PC-3 (cell line): ENCODE data around the gene FPR3. TPM values are rescaled to one million over a fixed set of nuclear protein-coding genes. Genes with fewer than 3 reads are reported as not detected.

Source experiments
- ATAC-seq: fragments of 200-7000 bp; cut with Tn5 transposase; 2 replicates; pipeline ENCODE4 v1.9.1; 2020; ENCODE audit warnings: mild to moderate bottlenecking, moderate library complexity
- BruUV-seq: library from RNA; stranded (reverse); fragments of 400-500 nt; replicated peaks from 2 replicates; lab custom pipeline; 2021; lab: Mats Ljungman, UMichigan
- CTCF ChIA-PET: fragments of 300-600 bp; sonication (Branson Sonifier 250); formaldehyde crosslinking; loops from one replicate; lab custom pipeline; 2022; ENCODE audit warnings: antibody characterized with exemption; lab: Charles Lee
- POLR2A ChIA-PET: fragments of 300-600 bp; sonication (Branson Sonifier 250); formaldehyde crosslinking; loops from one replicate; lab custom pipeline; 2022; ENCODE audit warnings: antibody characterized with exemption; ENCODE audit not compliant: unreplicated experiment; lab: Charles Lee
- DNase-seq: peaks from one replicate; pipeline ENCODE4 v3.0.0-alpha.2; 2015
- H2AFZ ChIP-seq: fragments of 300-600 bp; sonication (generic); 2 replicates; pipeline ENCODE4 v1.6.0; 2016; ENCODE audit warnings: antibody characterized with exemption, low read length
- H3F3A ChIP-seq: fragments of 300-600 bp; sonication (generic); one replicate; pipeline ENCODE4 v1.6.0; 2017; ENCODE audit warnings: antibody characterized with exemption, low read length, control low read depth, mild to moderate bottlenecking; ENCODE audit not compliant: unreplicated experiment
- H3K27ac ChIP-seq: fragments of 300-600 bp; sonication (generic); 2 replicates; pipeline ENCODE4 v1.5.1; 2016; ENCODE audit warnings: mild to moderate bottlenecking, low read length
- H3K27me3 ChIP-seq: fragments of 300-600 bp; sonication (generic); 2 replicates; pipeline ENCODE4 v1.6.1; 2016; ENCODE audit warnings: low read length, mixed read lengths
- H3K36me3 ChIP-seq: fragments of 300-600 bp; sonication (generic); 2 replicates; pipeline ENCODE4 v1.6.1; 2016; ENCODE audit warnings: low read depth, mixed run types, low read length, mixed read lengths
- H3K4me1 ChIP-seq: fragments of 300-600 bp; sonication (generic); 2 replicates; pipeline ENCODE4 v1.5.1; 2016; ENCODE audit warnings: low read length; ENCODE audit not compliant: insufficient read depth
- H3K4me2 ChIP-seq: fragments of 300-600 bp; sonication (generic); 2 replicates; pipeline ENCODE4 v1.6.0; 2016; ENCODE audit warnings: low read length
- H3K4me3 ChIP-seq: fragments of 300-600 bp; sonication (generic); 2 replicates; pipeline ENCODE4 v1.5.1; 2016; ENCODE audit warnings: mild to moderate bottlenecking, low read length, mixed read lengths
- H3K79me2 ChIP-seq: fragments of 300-600 bp; sonication (generic); 2 replicates; pipeline ENCODE4 v1.6.1; 2017; ENCODE audit warnings: low read length, mixed read lengths
- H3K9ac ChIP-seq: fragments of 300-600 bp; sonication (generic); 2 replicates; pipeline ENCODE4 v1.6.0; 2016; ENCODE audit warnings: mild to moderate bottlenecking, low read length
- H3K9me2 ChIP-seq: fragments of 300-600 bp; sonication (generic); replicated peaks from 2 replicates; pipeline ENCODE4 v1.6.1; 2016; ENCODE audit warnings: mixed run types, low read length, mixed read lengths
- H3K9me3 ChIP-seq: fragments of 300-600 bp; sonication (generic); 2 replicates; pipeline ENCODE4 v1.6.1; 2016; ENCODE audit warnings: low read length, mixed read lengths
- H4K20me1 ChIP-seq: fragments of 300-600 bp; sonication (generic); 2 replicates; pipeline ENCODE4 v1.6.1; 2016; ENCODE audit warnings: low read length, mixed read lengths
- EZH2 ChIP-seq: fragments of 300-600 bp; sonication (generic); IDR thresholded peaks from one replicate; pipeline ENCODE4 v1.6.1; 2017; ENCODE audit warnings: antibody characterized with exemption, mild to moderate bottlenecking, low read length; ENCODE audit not compliant: unreplicated experiment
- EZH2phosphoT487 ChIP-seq: fragments of 300-600 bp; sonication (generic); IDR thresholded peaks from 2 replicates; pipeline ENCODE4 v1.6.1; 2018; ENCODE audit warnings: mild to moderate bottlenecking, antibody characterized with exemption, low read length, borderline replicate concordance
- intact Hi-C: fragments of 100-400 bp; cut with micrococcal nuclease; formaldehyde crosslinking; loops from 2 replicates; pipeline ENCODE4 v1.9.0; 2023
- total RNA-seq: library from RNA; depleted of rRNA; stranded (reverse); fragments of >200 nt; gene quantifications from 2 replicates; pipeline ENCODE4 v1.2.3, GENCODE V29; 2014
- TF ChIP-seq, protein P1 (sequence below): fragments of 300-600 bp; sonication (generic); conservative IDR thresholded peaks from 2 replicates; pipeline ENCODE4 v1.5.1; 2017; ENCODE audit warnings: antibody characterized with exemption, low read depth, mild to moderate bottlenecking, low read length

The FPR3 gene
- total RNA-seq, 1 experiment from 2014 or later = 0.26 TPM

DNA sequence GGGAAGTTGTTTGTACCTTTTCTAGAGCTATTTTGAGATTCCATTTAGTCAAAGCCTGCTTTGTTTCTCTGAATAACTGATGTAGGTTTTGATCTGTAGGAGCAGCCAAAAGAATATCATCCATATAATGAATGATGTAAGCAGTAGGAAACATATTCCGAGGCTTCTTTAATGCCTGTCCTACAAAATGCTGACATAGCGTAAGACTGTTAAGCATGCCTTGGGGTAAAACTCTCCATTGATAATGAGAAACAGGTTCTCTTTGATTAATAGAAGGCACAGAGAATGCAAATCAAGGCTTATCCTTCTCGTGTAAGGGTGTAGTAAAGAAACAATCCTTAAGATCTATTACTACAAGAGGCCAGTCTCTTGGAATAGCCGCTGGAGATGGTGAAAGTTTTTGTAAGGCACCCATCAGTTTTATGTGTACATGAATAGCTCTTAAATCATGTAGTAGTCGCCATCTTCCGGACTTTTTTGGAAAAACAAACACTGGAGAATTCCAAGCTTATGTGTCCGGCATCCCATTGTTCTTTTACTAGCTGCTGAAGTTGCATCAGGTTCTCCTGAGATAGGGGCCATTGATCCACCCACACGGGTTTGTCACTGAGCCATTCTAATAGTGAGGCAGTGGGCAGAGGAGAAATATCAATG, 13.5 kb downstream of the FPR3 start:
- no peaks in the 10 kb centered on the region for H3K79me2 ChIP-seq
- no peaks in the 10 kb centered on the region for H3K9me2 ChIP-seq
- ATAC-seq (peak; percentile 57), DNase-seq (peak; percentile 92)
- peak overlapping the region; percentile 41; the same call in 1 of the 2 replicates for H3K4me3 ChIP-seq
- no peaks in the 10 kb centered on the region for H3K36me3 ChIP-seq
- peaks cover 53% of the 10 kb centered on the region for H3K4me1 ChIP-seq
- peak overlapping the region; percentile 4; the same call in 1 of the 2 replicates for H3K9ac ChIP-seq
- POLR2A ChIA-PET = interaction anchor here (0.6 kb wide), 1 partner anchor 72 kb away, joined by 5 read pairs; no protein-coding TSS in a partner anchor
- intact Hi-C loops = loop anchor here (1.0 kb wide), 2 partner anchors 30 to 96 kb away; no protein-coding TSS in a partner anchor
- CTCF ChIA-PET = interaction anchor here (0.6 to 1.1 kb wide), 6 partner anchors 9 to 229 kb away, joined by 3 to 14 read pairs (median 3); no protein-coding TSS in a partner anchor
- no peaks in the 10 kb centered on the region for H3K9me3 ChIP-seq
- TF ChIP-seq, protein P1, sequence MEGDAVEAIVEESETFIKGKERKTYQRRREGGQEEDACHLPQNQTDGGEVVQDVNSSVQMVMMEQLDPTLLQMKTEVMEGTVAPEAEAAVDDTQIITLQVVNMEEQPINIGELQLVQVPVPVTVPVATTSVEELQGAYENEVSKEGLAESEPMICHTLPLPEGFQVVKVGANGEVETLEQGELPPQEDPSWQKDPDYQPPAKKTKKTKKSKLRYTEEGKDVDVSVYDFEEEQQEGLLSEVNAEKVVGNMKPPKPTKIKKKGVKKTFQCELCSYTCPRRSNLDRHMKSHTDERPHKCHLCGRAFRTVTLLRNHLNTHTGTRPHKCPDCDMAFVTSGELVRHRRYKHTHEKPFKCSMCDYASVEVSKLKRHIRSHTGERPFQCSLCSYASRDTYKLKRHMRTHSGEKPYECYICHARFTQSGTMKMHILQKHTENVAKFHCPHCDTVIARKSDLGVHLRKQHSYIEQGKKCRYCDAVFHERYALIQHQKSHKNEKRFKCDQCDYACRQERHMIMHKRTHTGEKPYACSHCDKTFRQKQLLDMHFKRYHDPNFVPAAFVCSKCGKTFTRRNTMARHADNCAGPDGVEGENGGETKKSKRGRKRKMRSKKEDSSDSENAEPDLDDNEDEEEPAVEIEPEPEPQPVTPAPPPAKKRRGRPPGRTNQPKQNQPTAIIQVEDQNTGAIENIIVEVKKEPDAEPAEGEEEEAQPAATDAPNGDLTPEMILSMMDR = peak; percentile 57
- no peak for TF ChIP-seq EZH2
- peak overlapping the region; percentile 75 for H3K27ac ChIP-seq
- peak overlapping the region; percentile 61 for H3K4me2 ChIP-seq
- no peaks in the 10 kb centered on the region for H4K20me1 ChIP-seq
- no peaks in the 10 kb centered on the region for H3K27me3 ChIP-seq
- TSS peak; percentile 53 for BruUV-seq
- peaks cover 4% of the 10 kb centered on the region for H3F3A ChIP-seq
- H2AFZ ChIP-seq = peak overlapping the region; percentile 32

DNA sequence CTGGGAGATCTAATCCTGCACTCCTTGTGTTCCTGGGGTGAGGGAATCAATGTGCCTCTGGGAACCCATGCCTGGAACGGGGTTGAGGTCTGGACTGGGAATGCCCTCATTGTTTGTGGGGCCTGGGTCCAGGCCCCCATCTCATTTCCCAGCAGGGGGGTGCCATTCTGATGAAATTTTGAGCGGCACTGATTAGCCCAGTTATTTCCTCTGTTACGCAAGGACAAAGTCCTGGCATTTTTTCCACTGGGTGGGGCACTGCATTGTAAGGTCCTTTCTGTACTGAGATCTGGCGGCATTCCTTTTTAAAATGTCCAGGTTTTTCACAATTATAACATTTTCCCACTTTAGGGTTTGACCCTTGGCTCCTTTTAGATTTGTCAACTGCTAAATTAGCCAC, 14.8 kb downstream of the FPR3 start:
- Histone ChIP-seq H3K9me3 (no peaks in the 10 kb centered on the region), H3K4me2 (peak overlapping the region; percentile 41), H3K36me3 (no peaks in the 10 kb centered on the region), H2AFZ (no peak overlapping the region), H3K27ac (no peak overlapping the region), H3K4me1 (peaks cover 48% of the 10 kb centered on the region), H4K20me1 (no peaks in the 10 kb centered on the region), H3K9ac (no peak overlapping the region), H3K79me2 (no peaks in the 10 kb centered on the region), H3K27me3 (no peaks in the 10 kb centered on the region), H3K9me2 (no peaks in the 10 kb centered on the region), H3K4me3 (no peak overlapping the region), H3F3A (peaks cover 4% of the 10 kb centered on the region)
- CTCF ChIA-PET = no interaction called here
- ATAC-seq = no peak
- intact Hi-C loops = no loop called here
- peak; percentile 51 for DNase-seq
- TF ChIP-seq EZH2phosphoT487 (no peak), EZH2 (no peak)
- TF ChIP-seq, protein P1 = no peak
- BruUV-seq = no TSS peak
- POLR2A ChIA-PET = no interaction called here

DNA sequence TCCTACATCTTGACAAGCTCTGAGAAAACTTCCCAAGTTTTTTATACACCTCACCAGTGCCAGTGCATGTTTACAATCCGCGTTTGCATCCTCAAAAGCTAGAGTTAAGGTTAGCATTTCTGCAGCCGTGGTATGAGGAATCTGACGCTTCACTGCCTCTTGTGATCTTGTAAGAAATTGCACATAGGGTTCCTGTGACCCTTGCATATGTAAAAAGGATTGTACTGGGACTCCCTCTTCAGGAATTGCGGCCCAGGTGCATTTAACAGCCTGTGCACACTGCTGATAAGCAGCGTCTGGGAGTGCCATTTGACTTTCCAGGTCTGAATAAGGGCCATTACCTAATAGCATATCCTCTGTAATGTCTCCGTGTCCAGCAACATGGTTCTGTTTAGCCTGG, 15.3 kb downstream of the FPR3 start:
- CTCF ChIA-PET = no interaction called here
- Histone ChIP-seq H3K79me2 (no peaks in the 10 kb centered on the region), H3K9me3 (no peaks in the 10 kb centered on the region), H3K36me3 (no peaks in the 10 kb centered on the region), H3K9ac (no peak overlapping the region), H3K27me3 (no peaks in the 10 kb centered on the region), H3K4me1 (peaks cover 45% of the 10 kb centered on the region), H3K4me2 (peak overlapping the region; percentile 41), H3K27ac (no peak overlapping the region), H2AFZ (no peak overlapping the region), H3F3A (peaks cover 4% of the 10 kb centered on the region), H3K9me2 (no peaks in the 10 kb centered on the region), H4K20me1 (no peaks in the 10 kb centered on the region), H3K4me3 (no peak overlapping the region)
- no TSS peak for BruUV-seq
- TF ChIP-seq, protein P1 = peak; percentile 61
- no peak for TF ChIP-seq EZH2phosphoT487
- intact Hi-C loops = no loop called here
- POLR2A ChIA-PET = no interaction called here
- ATAC-seq = no peak
- DNase-seq = peak; percentile 71
